Measurements from ENCODE around the gene MYMK. TPM values are rescaled to one million over a fixed set of nuclear protein-coding genes. Genes with fewer than 3 reads are reported as not detected.

Gene MYMK
- total and polyA plus RNA-seq, 4 donors, result not detected

DNA sequence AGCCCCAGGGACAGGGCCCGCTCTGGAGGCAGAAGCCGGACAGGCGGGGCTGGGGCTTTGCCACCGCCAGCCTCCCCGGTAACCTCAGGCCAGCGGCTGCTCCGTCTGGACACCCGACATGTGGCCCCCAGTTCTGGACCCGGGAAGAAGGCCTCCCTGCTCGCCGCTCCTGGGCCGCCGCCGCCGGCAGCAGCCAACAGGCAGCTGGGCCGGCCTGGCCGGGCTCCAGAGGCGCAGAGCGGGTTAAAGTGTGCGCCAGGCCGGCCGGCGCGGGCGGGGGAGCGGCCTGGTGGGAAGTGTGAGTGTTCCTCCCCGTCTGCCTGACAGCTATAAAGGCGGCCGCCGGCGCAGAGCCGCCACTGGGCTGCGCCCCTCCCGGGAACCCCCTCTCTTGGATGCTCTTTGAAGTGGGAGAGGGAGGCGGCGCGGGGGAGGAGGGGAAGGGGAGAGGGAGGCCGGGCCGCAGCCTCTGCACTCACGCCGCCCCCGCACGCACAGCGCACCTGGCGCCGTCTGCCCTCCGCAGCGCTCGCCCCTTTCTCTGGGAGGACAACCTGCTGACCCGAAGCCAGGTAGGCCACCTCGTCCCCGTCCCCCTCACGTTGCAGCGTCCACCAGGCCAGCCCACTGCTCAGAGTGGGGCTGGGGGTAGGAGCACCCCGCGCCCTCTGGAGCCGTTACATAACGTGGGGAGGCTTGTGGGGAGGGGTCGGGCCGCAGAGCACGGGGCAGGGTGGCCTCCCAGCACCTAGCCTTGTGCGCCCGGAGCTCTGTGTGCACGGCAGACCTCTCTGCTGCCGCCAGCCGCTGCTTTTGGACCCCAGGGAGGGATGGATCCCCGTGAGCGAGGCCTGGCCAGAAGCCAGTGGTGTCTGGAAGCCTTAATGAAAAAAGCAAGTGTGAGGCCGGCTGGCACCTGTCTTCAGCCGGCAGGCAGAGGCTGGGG, 9.9 kb upstream of the MYMK start, which contains the start of gene ADAMTSL2:
Gene ADAMTSL2, plus strand, starts transcription at position 359 of the 946 bp plus-strand sequence. CDS start 2,009 bp downstream, outside the sequence.
- H3K4me1 ChIP-seq (ENCODE audit: control insufficient read depth in 1 of 2, insufficient read depth in 2 of 2, low read length in 2 of 2), result no peaks in the 10 kb centered on the region
- no peak within 1 kb of the TSS for H3K27ac ChIP-seq (ENCODE audit: low read depth in 1 of 2, low read length in 2 of 2)
- H3K9me3 ChIP-seq (ENCODE audit: control insufficient read depth, low read length), result no peaks in the 10 kb centered on the region
- H3K36me3 ChIP-seq (ENCODE audit: control insufficient read depth in 1 of 2, insufficient read depth in 2 of 2, low read length in 1 of 2), result no peaks in the 10 kb centered on the region
- intact Hi-C loops (cut with DNase I), result loop anchor here (5.0 to 10.0 kb wide), 3 partner anchors 190 to 208 kb away; no protein-coding TSS in a partner anchor
- H3K4me3 ChIP-seq (ENCODE audit: low read length in 2 of 2), result no peak within 1 kb of the TSS
- 2% methylated on average over 53 to 70 of the region's 70 CpGs for WGBS, 2 donors
- H3K27me3 ChIP-seq (ENCODE audit: control insufficient read depth in 1 of 2, insufficient read depth in 2 of 2, low read length in 1 of 2), result no peaks in the 10 kb centered on the region
- DNase-seq, result peak; percentile 74 to 89
- peak; percentile 66 for ATAC-seq (ENCODE audit: low FRiP score)

- Histone ChIP-seq H3K27ac (ENCODE audit: low read depth in 1 of 2, low read length in 2 of 2) (no peak overlapping the region), H3K27me3 (ENCODE audit: control insufficient read depth in 1 of 2, insufficient read depth in 2 of 2, low read length in 1 of 2) (no peaks in the 10 kb centered on the region), H3K4me3 (ENCODE audit: low read length in 2 of 2) (no peak overlapping the region), H3K9me3 (ENCODE audit: control insufficient read depth, low read length) (no peaks in the 10 kb centered on the region), H3K4me1 (ENCODE audit: control insufficient read depth in 1 of 2, insufficient read depth in 2 of 2, low read length in 2 of 2) (no peaks in the 10 kb centered on the region), H3K36me3 (ENCODE audit: control insufficient read depth in 1 of 2, insufficient read depth in 2 of 2, low read length in 1 of 2) (no peaks in the 10 kb centered on the region)
- no peak for ATAC-seq (ENCODE audit: low FRiP score)
- WGBS, 2 donors, result 22 to 37% methylated on average over 9 of the region's 9 CpGs
- intact Hi-C loops (cut with DNase I), result loop anchor here (5.0 to 10.0 kb wide), 3 partner anchors 191 to 208 kb away; no protein-coding TSS in a partner anchor
- DNase-seq, result no peak
Observed at GRCh38 chr9:133533857-133534256, 9.1 kb upstream of the MYMK start.

- intact Hi-C loops (cut with DNase I), result loop anchor here (5.0 to 10.0 kb wide), 3 partner anchors 192 to 209 kb away; no protein-coding TSS in a partner anchor
- no peaks in the 10 kb centered on the region for H3K27me3 ChIP-seq (ENCODE audit: control insufficient read depth in 1 of 2, insufficient read depth in 2 of 2, low read length in 1 of 2)
- no peak overlapping the region for H3K4me3 ChIP-seq (ENCODE audit: low read length in 2 of 2)
- no peaks in the 10 kb centered on the region for H3K4me1 ChIP-seq (ENCODE audit: control insufficient read depth in 1 of 2, insufficient read depth in 2 of 2, low read length in 2 of 2)
- H3K9me3 ChIP-seq (ENCODE audit: control insufficient read depth, low read length), result no peaks in the 10 kb centered on the region
- no peak overlapping the region for H3K27ac ChIP-seq (ENCODE audit: low read depth in 1 of 2, low read length in 2 of 2)
- WGBS, 2 donors, result 46 to 52% methylated on average over 20 of the region's 20 CpGs
- ATAC-seq (ENCODE audit: low FRiP score), result peak; percentile 42
- peak; percentile 76 to 91 for DNase-seq
- H3K36me3 ChIP-seq (ENCODE audit: control insufficient read depth in 1 of 2, insufficient read depth in 2 of 2, low read length in 1 of 2), result no peaks in the 10 kb centered on the region
Observed at GRCh38 chr9:133532937-133533668, 8.3 kb upstream of the MYMK start.

DNA sequence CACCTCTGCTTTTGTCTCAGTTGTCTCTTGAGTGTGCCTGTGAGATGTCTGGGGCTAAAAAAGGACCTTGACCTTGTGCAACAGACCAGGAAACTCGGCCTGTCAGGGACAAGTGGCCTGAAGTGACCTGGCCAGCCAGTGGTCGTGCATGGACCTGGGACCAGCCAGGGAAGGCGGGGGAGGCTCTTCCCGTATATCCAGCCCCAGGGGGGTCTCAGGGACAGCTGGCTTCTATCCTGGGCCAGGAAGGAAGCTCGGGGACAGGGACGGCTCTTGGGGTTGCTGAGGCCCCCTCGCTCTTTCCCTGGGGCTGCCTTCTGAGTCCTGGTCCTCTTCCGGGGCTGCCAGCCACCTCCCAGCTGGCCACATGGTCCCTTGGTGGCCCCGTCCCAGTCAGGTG, 6.5 kb upstream of the MYMK start:
- no peak for ATAC-seq (ENCODE audit: low FRiP score)
- DNase-seq, result no peak
- no peaks in the 10 kb centered on the region for H3K9me3 ChIP-seq (ENCODE audit: control insufficient read depth, low read length)
- no peak overlapping the region for H3K27ac ChIP-seq (ENCODE audit: low read depth in 1 of 2, low read length in 2 of 2)
- H3K4me3 ChIP-seq (ENCODE audit: low read length in 2 of 2), result no peak overlapping the region
- H3K4me1 ChIP-seq (ENCODE audit: control insufficient read depth in 1 of 2, insufficient read depth in 2 of 2, low read length in 2 of 2), result no peaks in the 10 kb centered on the region
- 89 to 92% methylated on average over 9 of the region's 9 CpGs for WGBS, 2 donors
- no peaks in the 10 kb centered on the region for H3K36me3 ChIP-seq (ENCODE audit: control insufficient read depth in 1 of 2, insufficient read depth in 2 of 2, low read length in 1 of 2)
- intact Hi-C loops (cut with DNase I), result loop anchor here (5.0 to 10.0 kb wide), 3 partner anchors 194 to 211 kb away; no protein-coding TSS in a partner anchor
- H3K27me3 ChIP-seq (ENCODE audit: control insufficient read depth in 1 of 2, insufficient read depth in 2 of 2, low read length in 1 of 2), result no peaks in the 10 kb centered on the region

DNA sequence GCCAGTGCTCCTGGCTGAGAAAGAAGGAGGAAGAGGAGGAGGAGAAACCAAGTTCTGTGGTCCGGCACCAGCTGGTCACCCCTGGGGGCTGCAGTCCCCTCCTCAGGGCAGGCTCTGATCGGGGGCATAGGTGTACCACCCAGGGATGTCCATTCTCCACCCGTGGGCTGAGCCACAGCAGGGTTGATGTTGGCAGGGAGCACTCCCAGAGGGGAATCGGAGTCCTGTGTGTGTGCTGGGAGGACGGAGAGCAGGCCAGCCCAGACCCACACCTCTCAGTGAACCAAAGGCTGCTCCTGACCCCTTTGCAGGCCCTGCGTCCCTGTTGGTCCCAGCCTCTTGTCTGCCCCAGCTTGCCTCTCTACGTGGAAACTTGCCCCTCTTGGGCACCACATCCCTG, 5.1 kb upstream of the MYMK start:
- no peaks in the 10 kb centered on the region for H3K36me3 ChIP-seq (ENCODE audit: control insufficient read depth in 1 of 2, insufficient read depth in 2 of 2, low read length in 1 of 2)
- H3K4me3 ChIP-seq (ENCODE audit: low read length in 2 of 2), result no peak overlapping the region
- ATAC-seq (ENCODE audit: low FRiP score) (no peak), DNase-seq (no peak)
- H3K27ac ChIP-seq (ENCODE audit: low read depth in 1 of 2, low read length in 2 of 2), result no peak overlapping the region
- no peaks in the 10 kb centered on the region for H3K4me1 ChIP-seq (ENCODE audit: control insufficient read depth in 1 of 2, insufficient read depth in 2 of 2, low read length in 2 of 2)
- no peaks in the 10 kb centered on the region for H3K9me3 ChIP-seq (ENCODE audit: control insufficient read depth, low read length)
- WGBS, 2 donors, result 86 to 87% methylated on average over 7 of the region's 7 CpGs
- H3K27me3 ChIP-seq (ENCODE audit: control insufficient read depth in 1 of 2, insufficient read depth in 2 of 2, low read length in 1 of 2), result no peaks in the 10 kb centered on the region
- intact Hi-C loops (cut with DNase I), result loop anchor here (5.0 to 10.0 kb wide), 3 partner anchors 195 to 212 kb away; no protein-coding TSS in a partner anchor

- DNase-seq (no peak), ATAC-seq (ENCODE audit: low FRiP score) (no peak)
- intact Hi-C loops (cut with DNase I), result no loop called here
- Histone ChIP-seq H3K4me1 (ENCODE audit: control insufficient read depth in 1 of 2, insufficient read depth in 2 of 2, low read length in 2 of 2) (no peaks in the 10 kb centered on the region), H3K4me3 (ENCODE audit: low read length in 2 of 2) (no peak overlapping the region), H3K9me3 (ENCODE audit: control insufficient read depth, low read length) (no peaks in the 10 kb centered on the region), H3K27ac (ENCODE audit: low read depth in 1 of 2, low read length in 2 of 2) (no peak overlapping the region), H3K27me3 (ENCODE audit: control insufficient read depth in 1 of 2, insufficient read depth in 2 of 2, low read length in 1 of 2) (no peaks in the 10 kb centered on the region), H3K36me3 (ENCODE audit: control insufficient read depth in 1 of 2, insufficient read depth in 2 of 2, low read length in 1 of 2) (no peaks in the 10 kb centered on the region)
- 95 to 98% methylated on average over 7 of the region's 7 CpGs for WGBS, 2 donors
Observed at GRCh38 chr9:133529457-133529856, 4.7 kb upstream of the MYMK start.

- 81 to 84% methylated on average over 11 of the region's 11 CpGs for WGBS, 2 donors
- DNase-seq (no peak), ATAC-seq (ENCODE audit: low FRiP score) (no peak)
- no peak overlapping the region for H3K27ac ChIP-seq (ENCODE audit: low read depth in 1 of 2, low read length in 2 of 2)
- no peaks in the 10 kb centered on the region for H3K9me3 ChIP-seq (ENCODE audit: control insufficient read depth, low read length)
- intact Hi-C loops (cut with DNase I), result no loop called here
- H3K4me3 ChIP-seq (ENCODE audit: low read length in 2 of 2), result no peak overlapping the region
- no peaks in the 10 kb centered on the region for H3K4me1 ChIP-seq (ENCODE audit: control insufficient read depth in 1 of 2, insufficient read depth in 2 of 2, low read length in 2 of 2)
- H3K27me3 ChIP-seq (ENCODE audit: control insufficient read depth in 1 of 2, insufficient read depth in 2 of 2, low read length in 1 of 2), result no peaks in the 10 kb centered on the region
- no peaks in the 10 kb centered on the region for H3K36me3 ChIP-seq (ENCODE audit: control insufficient read depth in 1 of 2, insufficient read depth in 2 of 2, low read length in 1 of 2)
Observed at GRCh38 chr9:133528876-133529241, 4.1 kb upstream of the MYMK start.

DNA sequence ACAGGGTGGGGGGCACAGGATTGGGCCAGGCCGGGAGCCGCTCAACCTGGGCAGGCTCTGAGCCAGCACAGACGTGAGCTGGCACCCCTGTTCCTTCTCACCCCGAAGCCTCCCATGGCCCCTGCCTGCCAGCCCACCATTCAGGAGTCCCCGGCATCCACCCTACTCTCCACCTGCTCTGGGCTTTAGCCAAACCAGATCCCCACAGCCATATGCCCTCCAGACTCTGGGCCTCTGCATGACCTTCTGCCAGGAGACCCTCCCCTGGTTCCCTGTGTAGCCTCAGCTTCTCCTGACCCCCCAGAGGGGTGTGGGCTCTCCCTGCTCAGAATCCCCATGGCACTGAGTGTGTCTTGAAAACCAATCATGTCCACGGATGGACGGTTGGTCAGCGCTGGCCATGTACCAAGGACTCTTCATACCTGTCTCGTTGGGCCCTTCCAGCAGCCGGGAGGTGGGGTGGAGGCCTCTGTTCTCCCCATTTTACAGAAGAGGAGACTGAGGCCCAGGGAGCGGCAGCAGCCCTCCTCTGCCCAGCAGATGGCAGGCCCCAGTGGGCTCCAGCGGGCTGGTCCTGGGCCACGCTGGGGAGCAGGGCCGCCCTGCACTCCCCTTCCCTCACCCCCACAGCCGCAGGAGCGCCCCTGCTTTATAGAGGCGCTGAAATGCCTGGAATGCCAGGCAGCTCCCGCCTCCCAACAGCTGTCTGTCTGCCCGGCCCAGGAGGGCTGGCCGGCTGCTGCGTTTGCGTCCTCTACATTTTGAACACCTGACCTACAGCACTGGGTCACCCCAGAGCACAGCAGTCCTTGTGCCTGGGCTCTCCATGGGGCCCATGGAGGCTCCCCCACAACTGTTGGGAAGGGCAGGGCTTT, 3.5 kb upstream of the MYMK start:
- intact Hi-C loops (cut with DNase I), result no loop called here
- Histone ChIP-seq H3K36me3 (ENCODE audit: control insufficient read depth in 1 of 2, insufficient read depth in 2 of 2, low read length in 1 of 2) (no peaks in the 10 kb centered on the region), H3K4me3 (ENCODE audit: low read length in 2 of 2) (no peak overlapping the region), H3K4me1 (ENCODE audit: control insufficient read depth in 1 of 2, insufficient read depth in 2 of 2, low read length in 2 of 2) (no peaks in the 10 kb centered on the region), H3K9me3 (ENCODE audit: control insufficient read depth, low read length) (no peaks in the 10 kb centered on the region), H3K27ac (ENCODE audit: low read depth in 1 of 2, low read length in 2 of 2) (no peak overlapping the region), H3K27me3 (ENCODE audit: control insufficient read depth in 1 of 2, insufficient read depth in 2 of 2, low read length in 1 of 2) (no peaks in the 10 kb centered on the region)
- WGBS, 2 donors, result 55 to 66% methylated on average over 17 to 22 of the region's 22 CpGs
- DNase-seq, result no peak
- ATAC-seq (ENCODE audit: low FRiP score), result no peak

Measured in aorta (tissue), 5 donors.